ENCODE data around the gene ACTR3.
"Not testable (repeated sequence)": the region's sequence is repeated elsewhere in the genome, so short reads cannot be mapped to it uniquely, and the experiment has no call there.

ACTR3 gene

GRCh38 chr2:113889471-113890252, at the start of gene ACTR3:
Gene ACTR3, plus strand, starts transcription at chr2:113890089. Its CDS starts 191 bp downstream, at chr2:113890280.
- peak; percentile 20 for TF ChIP-seq CTCF (IDR thresholded peaks at IDR 0.05; ENCODE audit: low read depth, low read length)
- DNase-seq (ENCODE audit: extremely low read depth, low read depth), result peak; percentile 98

- TF ChIP-seq CTCF (IDR thresholded peaks at IDR 0.05; ENCODE audit: low read depth, low read length), result no peak
- DNase-seq (ENCODE audit: extremely low read depth, low read depth), result no peak
These were observed 49.4 kb upstream of the ACTR3 start for GRCh38 chr2:113840518-113840917.

GRCh38 chr2:113842919-113843736, 46.8 kb upstream of the ACTR3 start:
- TF ChIP-seq CTCF (IDR thresholded peaks at IDR 0.05; ENCODE audit: low read depth, low read length), result no peak
- DNase-seq (ENCODE audit: extremely low read depth, low read depth), result peak; percentile 60

- DNase-seq (ENCODE audit: extremely low read depth, low read depth), result not testable (repeated sequence)
These were observed 46.2 kb upstream of the ACTR3 start for GRCh38 chr2:113843737-113844050.

- TF ChIP-seq CTCF (IDR thresholded peaks at IDR 0.05; ENCODE audit: low read depth, low read length), result no peak
- DNase-seq (ENCODE audit: extremely low read depth, low read depth), result no peak
These were observed 44.6 kb upstream of the ACTR3 start for GRCh38 chr2:113845261-113845660.

- DNase-seq (ENCODE audit: extremely low read depth, low read depth), result not testable (repeated sequence)
These were observed 44.1 kb upstream of the ACTR3 start for GRCh38 chr2:113845796-113846195.

- DNase-seq (ENCODE audit: extremely low read depth, low read depth), result no peak
- TF ChIP-seq CTCF (IDR thresholded peaks at IDR 0.05; ENCODE audit: low read depth, low read length), result no peak
These were observed 43.5 kb upstream of the ACTR3 start for GRCh38 chr2:113846429-113846828.

- TF ChIP-seq CTCF (IDR thresholded peaks at IDR 0.05; ENCODE audit: low read depth, low read length), result no peak
- DNase-seq (ENCODE audit: extremely low read depth, low read depth), result no peak
These were observed 42.7 kb upstream of the ACTR3 start for GRCh38 chr2:113847144-113847543.
